NCI-H1105 treated with DMSO at 0.1 percent for 48 hours (cell line): ENCODE data around the gene ATP5PD.
"Not testable (repeated sequence)": the region's sequence is repeated elsewhere in the genome, so short reads cannot be mapped to it uniquely, and the experiment has no call there.

Experiments used
- DNase-seq: peaks from one replicate; lab custom pipeline; 2025; lab: John Stamatoyannopoulos, UW

ATP5PD gene

DNA sequence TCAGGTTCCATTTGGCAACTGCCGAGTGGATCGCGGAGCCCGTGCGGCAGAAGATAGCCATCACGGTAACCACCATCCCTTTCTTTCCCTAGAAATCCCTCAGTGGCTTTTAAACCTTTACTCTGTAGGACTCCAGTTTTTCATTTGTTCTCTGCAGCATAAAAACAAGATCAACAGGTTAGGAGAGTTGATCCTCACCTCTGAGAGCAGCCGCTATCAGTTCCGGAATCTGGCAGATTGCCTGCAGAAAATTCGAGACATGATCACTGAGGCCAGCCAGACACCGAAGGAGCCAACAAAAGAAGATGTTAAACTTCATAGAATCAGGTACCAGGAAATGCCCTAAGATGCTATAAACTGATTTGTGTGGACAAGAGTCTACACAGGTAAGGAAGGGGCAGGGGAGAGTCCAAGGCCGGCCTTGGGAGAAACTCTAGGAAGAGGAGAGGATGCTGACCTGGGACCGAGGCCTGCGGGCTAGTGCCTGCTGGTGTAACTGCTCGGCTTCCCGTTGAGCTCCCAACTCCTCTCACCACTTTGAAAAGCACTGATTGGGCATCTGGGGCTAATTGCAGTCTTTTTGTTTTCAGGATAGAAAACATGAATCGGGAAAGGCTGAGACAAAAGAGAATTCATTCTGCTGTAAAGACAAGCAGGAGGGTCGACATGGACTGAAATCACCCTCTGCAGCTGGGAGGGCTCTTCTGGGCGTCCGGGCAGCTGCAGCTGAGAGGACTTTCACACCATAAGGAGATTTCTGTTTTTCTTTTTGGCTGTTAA, 26.2 kb downstream of the ATP5PD start:
- DNase-seq: no peak

DNA sequence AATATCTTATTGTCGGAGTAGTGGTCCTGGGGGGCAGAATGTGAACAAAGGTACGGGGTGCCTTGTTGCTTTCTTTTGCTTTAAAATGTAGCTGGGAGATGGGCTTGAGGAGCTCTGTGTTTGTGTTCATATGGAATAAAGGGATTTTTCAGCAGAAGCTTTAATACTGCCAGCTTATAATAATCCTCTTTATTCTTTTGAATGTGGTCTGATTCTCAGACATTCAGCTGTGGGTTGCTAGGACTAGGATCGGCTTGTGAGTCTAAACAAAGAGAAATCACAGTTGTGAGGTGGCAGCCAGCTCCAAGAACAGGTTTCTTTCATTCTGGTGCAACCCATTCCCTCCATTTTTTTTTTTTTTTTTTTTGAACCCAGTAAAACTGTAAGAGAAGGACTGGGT, 27.1 kb downstream of the ATP5PD start:
- no peak for DNase-seq

DNA sequence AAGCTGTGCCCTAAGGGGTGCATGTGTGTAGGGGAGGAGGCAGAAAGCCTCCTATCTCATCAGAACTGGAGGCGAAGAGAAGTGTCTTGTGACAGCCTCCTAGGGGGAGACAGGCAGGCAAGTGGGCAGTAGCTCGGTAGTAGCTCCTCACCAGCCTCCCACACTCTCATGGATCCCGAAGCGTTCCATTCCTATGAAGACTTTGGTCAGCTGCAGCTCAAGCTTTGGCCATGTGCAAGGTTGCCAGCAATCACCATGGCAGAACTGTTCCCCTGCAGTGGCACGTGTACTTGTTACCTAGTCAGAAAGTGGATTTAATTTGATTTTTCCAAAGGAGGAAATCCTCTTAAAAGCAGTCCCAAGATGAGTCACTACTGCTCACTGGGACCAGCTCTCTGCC, 27.6 kb downstream of the ATP5PD start:
- DNase-seq: no peak

DNA sequence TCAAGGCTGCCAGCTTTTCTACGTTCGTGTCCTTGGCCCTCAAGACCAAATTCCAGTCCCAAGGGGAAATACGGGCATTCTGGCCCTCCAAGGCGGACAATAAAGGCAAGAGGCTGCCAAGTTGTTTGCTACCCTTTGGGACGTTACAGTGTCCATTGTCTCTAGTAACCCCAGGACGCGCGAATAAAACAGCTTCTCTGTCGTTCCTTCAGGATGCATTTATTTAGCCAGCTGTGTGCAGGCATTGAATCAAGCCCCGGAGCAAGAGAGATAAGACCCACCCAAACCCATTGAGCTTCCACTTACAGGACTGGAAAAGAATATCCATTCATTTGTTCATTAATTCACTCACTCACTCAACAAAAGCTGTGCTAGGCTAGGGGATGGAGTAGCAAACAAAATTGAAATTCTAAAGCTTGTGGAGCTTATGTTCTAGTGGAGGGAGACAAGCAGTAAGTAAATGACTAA, 33.6 kb downstream of the ATP5PD start:
- DNase-seq: no peak

DNA sequence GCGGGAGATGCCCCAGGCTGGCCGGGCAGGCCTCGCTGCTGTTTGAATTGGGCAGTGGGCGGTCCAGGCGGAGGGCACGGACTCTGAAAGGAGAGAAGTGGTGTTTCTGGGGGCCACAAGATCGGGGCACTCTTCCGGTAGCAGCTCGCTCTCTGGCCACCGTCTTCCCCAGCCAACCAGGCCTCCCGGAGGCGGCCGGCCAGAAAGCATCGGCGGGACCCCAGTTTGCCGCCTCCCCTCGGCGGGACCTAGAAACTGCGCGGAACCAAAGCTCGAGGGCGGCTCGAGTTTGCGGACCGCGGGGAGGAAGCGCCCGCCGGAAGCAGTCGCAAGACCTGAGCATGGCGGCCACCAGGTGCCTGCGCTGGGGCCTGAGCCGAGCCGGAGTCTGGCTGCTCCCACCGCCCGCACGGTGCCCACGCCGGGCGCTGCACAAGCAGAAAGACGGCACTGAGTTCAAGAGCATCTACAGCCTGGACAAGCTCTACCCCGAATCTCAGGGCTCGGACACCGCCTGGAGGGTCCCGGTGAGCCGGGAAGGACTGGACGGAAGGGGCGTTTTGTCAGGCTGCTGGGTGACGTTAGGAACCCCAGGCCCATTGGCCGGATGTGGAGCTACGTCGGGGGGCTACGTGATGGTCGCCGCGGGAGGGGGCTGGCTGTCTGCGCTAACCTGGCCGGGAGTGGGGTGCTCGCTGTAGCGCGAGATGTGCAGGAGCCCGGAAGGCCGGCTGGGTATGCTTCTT, 34.2 kb downstream of the ATP5PD start, which contains the start of gene MRPL58:
MRPL58 (plus strand) TSS at position 325 of the 746 bp plus-strand sequence; CDS start at position 342, 17 bp downstream.
- peak; percentile 82 for DNase-seq

DNA sequence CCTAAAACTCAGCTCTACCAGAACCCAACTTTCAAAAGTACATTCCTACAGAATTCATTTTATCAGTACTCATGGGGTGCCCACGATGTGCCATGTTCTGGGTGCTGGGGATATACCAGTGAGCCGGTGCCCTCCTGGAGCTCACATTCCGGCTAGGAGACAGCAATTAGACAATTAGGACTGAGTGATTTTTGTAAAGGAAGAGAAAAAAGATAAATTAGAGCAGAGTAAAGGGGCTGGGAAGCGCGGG, 34.7 kb downstream of the ATP5PD start:
- no peak for DNase-seq

DNA sequence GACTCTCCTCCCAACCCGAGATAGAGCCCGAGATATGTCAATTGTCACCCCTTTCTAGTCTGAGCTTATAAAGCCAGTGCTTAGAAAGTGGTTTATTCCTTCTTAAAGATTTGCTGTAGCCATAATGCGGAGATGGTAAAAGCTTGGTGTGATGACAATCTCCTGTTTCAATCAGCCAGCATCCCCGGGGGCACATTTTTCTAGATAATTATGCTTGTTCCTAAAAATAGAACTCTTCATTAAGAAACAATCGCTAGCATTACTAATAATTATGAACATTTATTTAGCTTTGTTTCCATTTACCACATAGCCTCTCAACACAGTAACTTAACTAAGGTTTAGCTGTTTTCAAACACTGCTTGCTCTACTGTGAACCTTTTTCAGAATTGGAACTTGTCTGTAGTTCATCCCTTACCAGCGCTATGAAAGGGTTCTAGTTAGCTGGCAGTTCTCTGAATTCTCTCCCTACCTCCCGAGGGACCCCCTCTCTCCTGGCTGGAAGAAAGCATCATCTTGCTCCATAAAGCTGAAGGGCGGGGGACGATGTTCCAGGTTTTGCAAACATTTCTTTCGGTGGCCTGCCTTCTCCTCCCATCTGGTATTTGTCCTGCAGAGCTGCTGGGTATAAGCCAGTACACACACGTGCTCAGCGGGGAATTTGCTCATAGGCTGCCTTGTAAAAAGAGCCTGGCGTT, 35.2 kb downstream of the ATP5PD start:
- DNase-seq: no peak

DNA sequence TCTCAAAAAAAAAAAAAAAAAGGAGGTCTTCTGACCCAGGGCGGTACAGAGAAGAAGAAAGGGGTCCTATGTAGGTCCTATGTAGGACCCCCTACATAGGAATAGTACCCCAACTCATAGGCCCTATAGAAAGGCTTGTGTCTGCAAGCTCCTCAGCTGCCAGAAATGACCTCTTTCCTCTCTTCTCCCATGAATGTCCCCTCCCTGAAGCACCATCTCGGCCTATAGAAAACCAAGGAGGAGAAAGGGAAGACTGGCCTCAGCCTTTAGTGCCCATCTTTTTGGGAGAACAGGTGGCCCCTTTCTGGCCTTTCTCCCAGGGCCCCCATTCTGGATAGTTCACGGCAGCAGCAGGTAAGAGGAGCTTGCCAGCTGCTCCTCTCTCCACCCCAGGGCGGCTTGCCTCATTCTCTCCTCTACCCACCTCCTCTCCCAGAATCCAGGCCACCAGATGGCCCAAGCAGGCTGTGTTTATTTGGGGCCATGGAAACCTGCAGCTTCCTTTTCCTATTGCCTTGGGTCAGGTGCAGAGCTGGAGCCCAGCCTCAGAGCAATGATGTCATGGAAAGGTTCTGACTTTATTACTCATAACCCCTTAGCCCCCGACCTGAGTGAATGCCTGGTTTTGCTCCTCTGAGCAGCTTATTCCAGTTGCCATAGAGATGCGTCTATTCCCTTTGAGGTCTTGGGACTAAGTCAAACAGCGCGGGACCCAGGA, 35.9 kb downstream of the ATP5PD start:
- no peak for DNase-seq

DNA sequence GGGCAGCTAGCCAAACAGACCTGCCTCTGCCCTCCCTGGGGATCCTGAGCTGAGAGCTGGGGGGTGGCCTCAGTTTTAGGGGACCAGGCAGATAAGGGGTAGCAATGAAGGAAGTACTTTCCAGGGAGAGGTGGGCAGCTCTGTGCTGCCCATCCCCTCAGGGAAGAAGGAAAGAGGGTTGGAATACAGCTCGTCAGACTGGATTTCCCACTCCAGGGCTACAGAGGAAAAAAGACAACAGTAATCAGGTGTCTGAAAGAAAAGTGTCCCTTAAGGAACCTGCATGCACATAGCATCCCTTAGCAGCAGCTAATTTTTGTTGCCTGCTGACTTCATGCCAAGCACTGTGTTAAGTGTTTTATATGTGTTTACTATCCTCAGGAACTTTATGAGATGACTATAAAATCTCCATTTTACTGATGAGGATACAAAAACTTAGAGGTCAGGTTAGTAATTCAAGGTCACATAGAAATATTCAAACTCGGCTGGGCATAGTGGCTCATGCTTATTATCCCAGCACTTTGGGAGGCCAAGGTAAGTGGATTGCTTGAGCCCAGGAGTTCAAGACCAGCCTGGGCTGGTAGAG, 37.5 kb downstream of the ATP5PD start:
- no peak for DNase-seq

DNA sequence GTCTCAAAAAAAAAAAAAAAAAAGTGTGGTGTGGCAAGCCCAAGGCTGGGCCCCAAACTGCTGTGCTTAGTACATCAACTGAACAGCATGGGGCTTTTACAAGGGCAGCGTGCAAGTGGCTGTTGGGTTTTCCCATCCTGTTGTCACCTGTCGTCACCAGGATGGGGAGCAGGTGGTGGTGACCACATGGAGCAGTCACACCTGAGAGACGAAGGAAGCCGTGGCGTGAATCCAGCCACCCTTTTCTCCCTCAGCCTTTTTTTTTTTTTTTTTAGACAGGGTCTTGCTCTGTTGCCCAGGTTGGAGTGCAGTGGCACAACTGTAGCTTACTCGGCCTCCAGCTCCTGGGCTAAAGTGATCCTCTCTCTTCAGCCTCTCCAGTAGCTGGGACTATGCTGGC, 38.4 kb downstream of the ATP5PD start:
- DNase-seq: no peak

DNA sequence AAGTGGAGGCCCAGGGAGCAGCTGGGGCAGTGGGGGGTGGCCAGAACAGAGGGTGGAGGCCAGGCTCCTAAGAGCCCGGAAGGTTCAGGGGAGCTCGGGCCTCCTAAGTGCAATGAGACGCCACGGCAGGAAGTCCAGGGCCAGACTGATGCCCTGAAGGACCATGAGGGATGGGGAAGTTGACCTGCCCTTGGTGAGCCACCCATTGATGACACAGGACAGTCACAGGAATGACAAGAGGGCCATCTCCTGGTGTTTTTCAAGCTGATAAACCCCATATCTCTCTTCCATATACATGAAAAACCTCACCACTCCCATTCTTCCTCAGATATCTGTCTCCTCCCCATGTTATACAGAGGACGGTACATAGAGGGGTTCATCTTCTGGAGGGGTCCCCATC, 40.1 kb downstream of the ATP5PD start:
- no peak for DNase-seq

DNA sequence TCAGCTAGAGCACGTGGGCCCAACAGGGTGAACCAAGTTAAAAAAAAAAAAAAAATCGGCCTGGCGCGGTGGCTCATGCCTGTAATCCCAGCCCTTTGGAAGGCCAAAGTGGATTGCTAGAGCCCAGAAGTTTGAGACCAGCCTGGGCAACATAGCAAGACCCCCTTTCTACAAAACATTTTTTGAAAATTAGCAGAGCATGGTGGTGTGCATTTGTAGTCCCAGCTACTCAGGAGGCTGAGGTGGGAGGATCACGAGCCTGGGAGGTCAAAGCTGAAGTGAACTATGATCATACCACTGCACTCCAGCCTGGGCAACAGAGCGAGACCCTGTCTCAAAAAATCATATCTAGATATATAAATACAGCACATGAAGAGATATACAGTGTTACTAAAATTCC, 40.7 kb downstream of the ATP5PD start:
- DNase-seq: not testable (repeated sequence)

DNA sequence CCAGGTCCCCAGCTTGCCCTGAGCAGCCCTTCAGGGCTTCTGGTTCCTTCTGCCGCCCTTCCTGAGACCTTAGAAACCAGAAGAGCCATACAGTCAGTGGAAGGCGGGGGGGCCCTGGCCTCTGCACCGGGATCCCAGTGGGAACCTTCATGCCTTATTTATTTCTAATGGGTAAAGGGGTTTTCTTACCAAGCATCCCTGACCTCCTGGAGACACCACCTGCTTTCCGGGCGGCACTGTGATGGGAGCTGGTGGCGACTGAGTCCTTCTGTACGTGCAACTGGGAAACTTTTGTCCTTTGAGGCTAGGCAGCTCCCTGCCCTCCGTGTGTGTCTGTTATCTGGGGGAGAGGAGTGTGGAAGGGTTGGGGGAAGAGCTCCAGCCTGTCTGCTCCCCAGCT, 41.5 kb downstream of the ATP5PD start:
- DNase-seq: no peak

DNA sequence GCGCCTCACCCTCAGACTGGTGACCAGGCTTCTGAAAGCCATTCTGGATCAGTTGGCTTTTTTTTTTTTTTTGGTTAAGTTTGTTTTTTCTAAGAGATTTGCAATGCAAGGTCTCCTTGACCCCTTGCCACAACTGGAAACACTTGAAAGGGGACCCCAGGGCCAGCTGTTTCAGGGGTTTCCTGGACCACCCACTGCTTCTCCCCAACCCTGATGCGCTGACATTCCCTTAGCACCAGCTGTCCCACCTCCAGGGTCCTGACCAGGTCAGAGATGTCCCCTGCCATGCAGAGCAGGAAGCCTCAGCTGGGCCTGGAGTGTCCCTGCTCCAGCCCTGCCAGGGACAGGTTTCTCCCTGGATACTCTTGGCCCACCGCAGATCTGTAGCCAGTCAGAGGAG, 42.4 kb downstream of the ATP5PD start:
- DNase-seq: no peak

DNA sequence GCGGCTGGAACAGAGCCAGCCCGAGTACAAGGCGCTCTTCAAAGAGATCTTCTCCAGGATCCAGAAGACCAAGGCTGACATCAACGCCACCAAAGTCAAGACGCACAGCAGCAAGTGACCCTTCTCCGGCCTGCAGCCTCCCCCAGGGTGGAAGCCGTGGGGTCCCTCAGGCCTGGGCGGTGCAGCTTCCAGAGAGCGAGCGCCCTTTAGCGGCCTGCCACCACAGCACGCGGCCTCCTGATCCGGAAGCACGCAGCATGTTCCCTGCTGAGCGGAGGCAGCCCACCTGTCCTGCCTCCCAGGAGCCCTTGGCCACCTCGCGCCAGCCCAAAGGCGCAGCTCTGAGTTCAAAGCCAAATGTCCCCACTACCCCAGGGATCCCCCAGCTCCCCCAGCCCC, 42.8 kb downstream of the ATP5PD start:
- no peak for DNase-seq

DNA sequence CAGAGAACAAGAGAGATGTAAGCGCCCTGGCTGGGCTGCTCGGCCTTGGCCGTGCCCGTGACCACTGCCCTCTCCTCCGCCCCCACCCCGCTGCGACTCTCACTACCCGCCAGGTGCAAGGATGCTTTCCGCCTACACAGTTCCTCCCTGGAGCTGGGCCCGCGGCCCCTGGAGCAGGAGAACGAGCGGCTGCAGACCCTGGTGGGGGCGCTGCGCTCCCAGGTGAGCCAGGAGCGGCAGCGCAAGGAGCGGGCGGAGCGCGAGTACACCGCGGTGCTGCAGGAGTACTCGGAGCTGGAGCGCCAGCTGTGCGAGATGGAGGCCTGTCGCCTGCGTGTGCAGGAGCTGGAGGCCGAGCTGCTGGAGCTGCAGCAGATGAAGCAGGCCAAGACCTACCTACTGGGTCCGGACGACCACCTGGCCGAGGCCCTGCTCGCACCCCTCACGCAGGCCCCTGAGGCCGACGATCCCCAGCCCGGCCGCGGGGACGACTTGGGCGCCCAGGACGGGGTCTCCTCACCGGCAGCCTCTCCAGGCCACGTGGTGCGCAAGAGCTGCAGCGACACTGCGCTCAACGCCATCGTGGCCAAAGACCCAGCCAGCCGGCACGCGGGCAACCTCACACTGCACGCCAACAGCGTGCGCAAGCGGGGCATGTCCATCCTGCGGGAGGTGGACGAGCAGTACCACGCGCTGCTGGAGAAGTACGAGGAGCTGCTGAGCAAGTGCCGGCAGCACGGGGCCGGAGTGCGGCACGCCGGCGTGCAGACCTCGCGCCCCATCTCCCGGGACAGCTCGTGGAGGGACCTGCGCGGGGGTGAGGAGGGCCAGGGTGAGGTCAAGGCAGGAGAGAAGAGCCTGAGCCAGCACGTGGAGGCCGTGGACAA, 43.5 kb downstream of the ATP5PD start:
- no peak for DNase-seq

DNA sequence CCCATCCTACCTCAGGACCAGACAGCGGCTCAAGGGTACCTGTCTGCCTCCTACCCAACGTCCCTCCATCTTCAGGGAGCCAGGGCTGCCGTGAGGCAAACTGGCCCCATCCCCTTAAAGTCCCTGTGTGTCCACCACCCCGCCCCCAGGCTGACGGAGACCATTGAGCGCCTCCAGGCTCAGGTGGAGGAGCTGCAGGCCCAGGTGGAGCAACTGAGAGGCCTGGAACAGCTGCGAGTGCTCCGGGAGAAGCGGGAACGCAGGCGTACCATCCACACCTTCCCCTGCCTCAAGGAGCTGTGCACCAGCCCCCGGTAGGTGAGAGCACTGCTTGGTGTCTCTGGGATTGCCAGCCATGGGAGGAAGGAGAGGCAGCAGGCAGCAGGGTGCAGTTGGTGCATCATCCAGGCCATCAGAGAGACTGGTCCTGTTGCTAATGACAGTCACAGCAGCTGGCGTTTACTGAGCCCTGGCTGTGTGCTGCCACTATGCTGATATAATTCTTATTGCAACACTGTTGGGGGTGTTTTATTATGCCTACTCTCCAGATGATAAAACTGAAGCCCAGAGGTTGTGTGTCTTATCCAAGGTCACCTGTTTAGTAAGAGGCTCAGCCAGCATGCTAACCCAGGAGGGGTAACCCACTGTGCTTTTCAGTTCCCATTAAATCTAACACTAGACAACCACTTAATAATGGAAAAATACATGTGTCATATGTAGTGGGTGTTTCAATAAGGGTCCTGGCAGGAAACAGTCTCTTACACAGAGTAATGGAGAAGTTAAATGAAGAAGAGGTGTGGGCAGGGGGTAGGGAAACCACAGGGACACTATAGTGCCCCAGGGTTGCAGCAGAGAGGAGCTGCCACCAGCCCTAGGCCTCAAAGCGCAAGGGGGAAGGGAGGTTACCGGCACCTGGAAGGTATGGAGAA, 44.6 kb downstream of the ATP5PD start:
- DNase-seq: no peak

DNA sequence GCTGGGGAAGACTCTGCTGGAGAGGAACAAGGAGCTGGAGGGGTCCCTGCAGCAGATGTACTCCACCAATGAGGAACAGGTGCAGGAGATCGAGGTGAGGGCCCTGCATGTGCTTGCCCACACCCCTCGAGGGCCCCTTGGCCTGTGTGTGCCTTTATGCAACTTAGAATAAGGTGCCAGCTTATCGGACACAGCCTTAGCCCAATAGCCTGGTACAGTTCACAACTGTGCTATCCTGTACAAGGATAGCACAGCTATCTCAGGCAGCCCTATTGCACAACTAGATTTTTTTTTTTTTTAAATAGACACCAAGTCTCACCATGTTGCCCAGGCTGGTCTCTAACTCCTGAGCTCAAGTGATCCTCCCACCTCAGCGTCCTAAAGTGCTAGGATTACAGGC, 47.2 kb downstream of the ATP5PD start:
- no peak for DNase-seq

DNA sequence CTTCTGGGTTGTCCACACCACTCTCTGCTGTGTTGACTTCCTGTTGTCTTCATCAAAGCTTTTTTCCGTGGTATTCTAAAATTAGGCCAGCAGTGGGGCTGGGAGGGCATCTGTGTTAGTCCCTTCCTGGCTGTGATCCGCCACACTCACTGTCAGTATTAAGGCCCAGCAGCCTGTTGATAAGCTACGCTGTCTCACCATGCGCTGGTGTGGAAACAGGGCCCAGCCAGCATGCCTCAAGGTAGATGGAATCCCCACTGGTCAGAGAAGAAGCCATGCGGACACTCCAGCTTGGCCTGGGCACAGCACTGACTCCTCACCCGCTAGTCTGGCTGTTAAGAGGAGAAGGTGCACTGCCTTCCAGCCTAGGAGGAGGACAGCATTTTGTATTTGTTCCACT, 48.0 kb downstream of the ATP5PD start:
- DNase-seq: no peak

DNA sequence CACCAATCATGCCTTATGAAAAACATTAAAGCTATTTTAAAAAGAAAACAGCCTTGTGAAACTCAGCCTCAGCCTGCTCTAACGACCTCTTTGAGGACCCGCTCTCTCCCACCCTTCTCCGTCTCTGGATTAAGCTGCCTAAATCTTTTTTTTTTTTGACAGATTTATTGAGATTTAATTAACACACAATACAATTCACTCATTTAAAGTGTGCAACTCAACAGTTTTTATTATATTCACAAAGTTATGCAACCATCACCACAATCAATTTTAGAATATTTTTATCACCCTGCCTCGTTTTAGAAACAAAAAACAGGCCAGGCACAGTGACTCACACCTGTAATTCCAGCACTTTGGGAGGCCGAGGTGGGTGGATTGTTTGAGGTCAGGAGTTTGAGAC, 50.9 kb downstream of the ATP5PD start:
- no peak for DNase-seq
